PC-3 (cell line): ENCODE results near the gene CD8A. TPM values are rescaled to one million over a fixed set of nuclear protein-coding genes. Genes with fewer than 3 reads are reported as not detected.
"Not testable (repeated sequence)": the region's sequence is repeated elsewhere in the genome, so short reads cannot be mapped to it uniquely, and the experiment has no call there.

Experiments
- ATAC-seq: fragments of 200-7000 bp; cut with Tn5 transposase; 2 replicates; pipeline ENCODE4 v1.9.1; 2020; ENCODE audit warnings: mild to moderate bottlenecking, moderate library complexity
- BruUV-seq: library from RNA; stranded (reverse); fragments of 400-500 nt; replicated peaks from 2 replicates; lab custom pipeline; 2021; lab: Mats Ljungman, UMichigan
- CTCF ChIA-PET: fragments of 300-600 bp; sonication (Branson Sonifier 250); formaldehyde crosslinking; loops from one replicate; lab custom pipeline; 2022; ENCODE audit warnings: antibody characterized with exemption; lab: Charles Lee
- POLR2A ChIA-PET: fragments of 300-600 bp; sonication (Branson Sonifier 250); formaldehyde crosslinking; loops from one replicate; lab custom pipeline; 2022; ENCODE audit warnings: antibody characterized with exemption; ENCODE audit not compliant: unreplicated experiment; lab: Charles Lee
- DNase-seq: peaks from one replicate; pipeline ENCODE4 v3.0.0-alpha.2; 2015
- H2AFZ ChIP-seq: fragments of 300-600 bp; sonication (generic); 2 replicates; pipeline ENCODE4 v1.6.0; 2016; ENCODE audit warnings: antibody characterized with exemption, low read length
- H3F3A ChIP-seq: fragments of 300-600 bp; sonication (generic); one replicate; pipeline ENCODE4 v1.6.0; 2017; ENCODE audit warnings: antibody characterized with exemption, low read length, control low read depth, mild to moderate bottlenecking; ENCODE audit not compliant: unreplicated experiment
- H3K27ac ChIP-seq: fragments of 300-600 bp; sonication (generic); 2 replicates; pipeline ENCODE4 v1.5.1; 2016; ENCODE audit warnings: mild to moderate bottlenecking, low read length
- H3K27me3 ChIP-seq: fragments of 300-600 bp; sonication (generic); 2 replicates; pipeline ENCODE4 v1.6.1; 2016; ENCODE audit warnings: low read length, mixed read lengths
- H3K36me3 ChIP-seq: fragments of 300-600 bp; sonication (generic); 2 replicates; pipeline ENCODE4 v1.6.1; 2016; ENCODE audit warnings: low read depth, mixed run types, low read length, mixed read lengths
- H3K4me1 ChIP-seq: fragments of 300-600 bp; sonication (generic); 2 replicates; pipeline ENCODE4 v1.5.1; 2016; ENCODE audit warnings: low read length; ENCODE audit not compliant: insufficient read depth
- H3K4me2 ChIP-seq: fragments of 300-600 bp; sonication (generic); 2 replicates; pipeline ENCODE4 v1.6.0; 2016; ENCODE audit warnings: low read length
- H3K4me3 ChIP-seq: fragments of 300-600 bp; sonication (generic); 2 replicates; pipeline ENCODE4 v1.5.1; 2016; ENCODE audit warnings: mild to moderate bottlenecking, low read length, mixed read lengths
- H3K79me2 ChIP-seq: fragments of 300-600 bp; sonication (generic); 2 replicates; pipeline ENCODE4 v1.6.1; 2017; ENCODE audit warnings: low read length, mixed read lengths
- H3K9ac ChIP-seq: fragments of 300-600 bp; sonication (generic); 2 replicates; pipeline ENCODE4 v1.6.0; 2016; ENCODE audit warnings: mild to moderate bottlenecking, low read length
- H3K9me2 ChIP-seq: fragments of 300-600 bp; sonication (generic); replicated peaks from 2 replicates; pipeline ENCODE4 v1.6.1; 2016; ENCODE audit warnings: mixed run types, low read length, mixed read lengths
- H3K9me3 ChIP-seq: fragments of 300-600 bp; sonication (generic); 2 replicates; pipeline ENCODE4 v1.6.1; 2016; ENCODE audit warnings: low read length, mixed read lengths
- H4K20me1 ChIP-seq: fragments of 300-600 bp; sonication (generic); 2 replicates; pipeline ENCODE4 v1.6.1; 2016; ENCODE audit warnings: low read length, mixed read lengths
- CTCF ChIP-seq: fragments of 300-600 bp; sonication (generic); conservative IDR thresholded peaks from 2 replicates; pipeline ENCODE4 v1.5.1; 2017; ENCODE audit warnings: antibody characterized with exemption, low read depth, mild to moderate bottlenecking, low read length
- EZH2 ChIP-seq: fragments of 300-600 bp; sonication (generic); IDR thresholded peaks from one replicate; pipeline ENCODE4 v1.6.1; 2017; ENCODE audit warnings: antibody characterized with exemption, mild to moderate bottlenecking, low read length; ENCODE audit not compliant: unreplicated experiment
- EZH2phosphoT487 ChIP-seq: fragments of 300-600 bp; sonication (generic); IDR thresholded peaks from 2 replicates; pipeline ENCODE4 v1.6.1; 2018; ENCODE audit warnings: mild to moderate bottlenecking, antibody characterized with exemption, low read length, borderline replicate concordance
- intact Hi-C: fragments of 100-400 bp; cut with micrococcal nuclease; formaldehyde crosslinking; loops from 2 replicates; pipeline ENCODE4 v1.9.0; 2023
- total RNA-seq: library from RNA; depleted of rRNA; stranded (reverse); fragments of >200 nt; gene quantifications from 2 replicates; pipeline ENCODE4 v1.2.3, GENCODE V29; 2014

Gene CD8A
- total RNA-seq, 1 experiment from 2014 or later, result 0.18 TPM

- H3K9ac ChIP-seq, H3K4me2 ChIP-seq, CTCF ChIA-PET, H3K27ac ChIP-seq, H3K79me2 ChIP-seq, ATAC-seq, H3F3A ChIP-seq, H3K4me1 ChIP-seq, H2AFZ ChIP-seq, intact Hi-C loops, H3K9me2 ChIP-seq, H3K36me3 ChIP-seq, DNase-seq, H3K9me3 ChIP-seq, BruUV-seq, H4K20me1 ChIP-seq, H3K27me3 ChIP-seq, POLR2A ChIA-PET, H3K4me3 ChIP-seq: not testable (repeated sequence)
Observed at GRCh38 chr2:86835548-86835889, 44.8 kb upstream of the CD8A start.

- H3K9me3 ChIP-seq, result no peaks in the 10 kb centered on the region
- ChIA-PET CTCF (no interaction called here), POLR2A (no interaction called here)
- no peaks in the 10 kb centered on the region; the same call in 1 of the 2 replicates for H3K27me3 ChIP-seq
- H4K20me1 ChIP-seq, result no peaks in the 10 kb centered on the region
- H3K79me2 ChIP-seq, result no peaks in the 10 kb centered on the region
- DNase-seq (no peak), ATAC-seq (no peak)
- BruUV-seq, result no TSS peak
- peaks cover 6% of the 10 kb centered on the region; the same call in 1 of the 2 replicates for H3K4me1 ChIP-seq
- H3K36me3 ChIP-seq, result no peaks in the 10 kb centered on the region
- H2AFZ ChIP-seq, result no peak overlapping the region
- no peak overlapping the region for H3K4me2 ChIP-seq
- no peak overlapping the region for H3K27ac ChIP-seq
- no peaks in the 10 kb centered on the region for H3F3A ChIP-seq
- no peak for TF ChIP-seq EZH2
- TF ChIP-seq EZH2phosphoT487, result no peak
- no peak for TF ChIP-seq CTCF
- no peak overlapping the region for H3K9ac ChIP-seq
- intact Hi-C loops, result no loop called here
- H3K9me2 ChIP-seq, result no peaks in the 10 kb centered on the region
- H3K4me3 ChIP-seq, result no peak overlapping the region
Observed at GRCh38 chr2:86833315-86833714, 42.6 kb upstream of the CD8A start.

- POLR2A ChIA-PET, result no interaction called here
- no peak overlapping the region for H3K4me3 ChIP-seq
- H3K79me2 ChIP-seq, result no peaks in the 10 kb centered on the region
- H3F3A ChIP-seq, result no peaks in the 10 kb centered on the region
- ATAC-seq (no peak), DNase-seq (no peak)
- H3K4me2 ChIP-seq, result no peak overlapping the region
- H3K27me3 ChIP-seq, result no peaks in the 10 kb centered on the region; the same call in 1 of the 2 replicates
- CTCF ChIA-PET, result interaction anchor here (0.7 kb wide), 1 partner anchor 23 kb away, joined by 3 read pairs; no protein-coding TSS in a partner anchor
- H3K36me3 ChIP-seq, result no peaks in the 10 kb centered on the region
- H4K20me1 ChIP-seq, result no peaks in the 10 kb centered on the region
- no peak overlapping the region for H3K27ac ChIP-seq
- H3K9ac ChIP-seq, result no peak overlapping the region
- H2AFZ ChIP-seq, result no peak overlapping the region
- no peaks in the 10 kb centered on the region for H3K9me3 ChIP-seq
- TF ChIP-seq CTCF (no peak), EZH2phosphoT487 (no peak), EZH2 (no peak)
- peaks cover 2% of the 10 kb centered on the region; the same call in 1 of the 2 replicates for H3K4me1 ChIP-seq
- no TSS peak for BruUV-seq
- intact Hi-C loops, result no loop called here
- no peaks in the 10 kb centered on the region for H3K9me2 ChIP-seq
Observed at GRCh38 chr2:86832334-86833096, 41.8 kb upstream of the CD8A start.
